ENCODE data around the gene ZNF195.
"Not testable (repeated sequence)": the region's sequence is repeated elsewhere in the genome, so short reads cannot be mapped to it uniquely, and the experiment has no call there.

GRCh38 chr11:3326450-3326849 lies 52.5 kb downstream of the ZNF195 start:
- not testable (repeated sequence) for TF ChIP-seq RAD21 (IDR thresholded peaks at IDR 0.05; ENCODE audit: insufficient read depth, low read depth, low read length); POLR2A (IDR thresholded peaks at IDR 0.05; ENCODE audit: low read depth, low read length); CTCF (IDR thresholded peaks at IDR 0.05 in 2 of 3, conservative IDR thresholded peaks at IDR 0.05 in 1 of 3; ENCODE audit: control insufficient read depth in 2 of 3, extremely low read depth in 1 of 3, insufficient read depth in 1 of 3, low read depth in 3 of 3, low read length in 3 of 3); TAF1 (IDR thresholded peaks at IDR 0.05; ENCODE audit: borderline replicate concordance, low read depth, low read length); ZNF274 (IDR thresholded peaks at IDR 0.05; ENCODE audit: insufficient read depth, insufficient read length); YY1 (IDR thresholded peaks at IDR 0.05; ENCODE audit: low read depth, low read length); SREBF2 (IDR thresholded peaks at IDR 0.05; ENCODE audit: low read length); TCF3 (IDR thresholded peaks at IDR 0.05; ENCODE audit: borderline replicate concordance, insufficient read depth, low read depth, low read length); ATF7 (IDR thresholded peaks at IDR 0.05; ENCODE audit: low read depth); EP300 (IDR thresholded peaks at IDR 0.05; ENCODE audit: borderline replicate concordance in 1 of 2, control insufficient read depth in 1 of 2, low read depth in 2 of 2, low read length in 2 of 2); MYB (IDR thresholded peaks at IDR 0.05; ENCODE audit: borderline replicate concordance, low read depth, low read length); CUX1 (IDR thresholded peaks at IDR 0.05; ENCODE audit: insufficient replicate concordance, low read depth, low read length); CHD2 (IDR thresholded peaks at IDR 0.05; ENCODE audit: borderline replicate concordance, low read depth, low read length); FOXK2 (IDR thresholded peaks at IDR 0.05)
